Hepatic stellate cell (primary cell): Measurements from ENCODE around the gene CACNB4.
"Not testable (repeated sequence)": the region's sequence is repeated elsewhere in the genome, so short reads cannot be mapped to it uniquely, and the experiment has no call there.

Experiments used
- DNase-seq: peaks from one replicate; pipeline ENCODE4 v3.0.0; 2011; ENCODE audit warnings: low spot score

The CACNB4 gene

GRCh38 chr2:151904021-151904420 is 194.8 kb downstream of the CACNB4 start:
- no peak for DNase-seq

GRCh38 chr2:151902829-151903228 is 196.0 kb downstream of the CACNB4 start:
- DNase-seq = no peak

GRCh38 chr2:151900331-151900730 is 198.5 kb downstream of the CACNB4 start:
- DNase-seq = no peak

- no peak for DNase-seq
These were observed 199.7 kb downstream of the CACNB4 start for GRCh38 chr2:151899156-151899555.

- DNase-seq = no peak
These were observed 207.2 kb downstream of the CACNB4 start for GRCh38 chr2:151891566-151892194.

GRCh38 chr2:151887164-151887563 is 211.7 kb downstream of the CACNB4 start:
- DNase-seq = no peak

- no peak for DNase-seq
These were observed 212.6 kb downstream of the CACNB4 start for GRCh38 chr2:151886241-151886640.

GRCh38 chr2:151882786-151883445 is 215.9 kb downstream of the CACNB4 start:
- DNase-seq = no peak

GRCh38 chr2:151881342-151881741 is 217.5 kb downstream of the CACNB4 start:
- no peak for DNase-seq

- DNase-seq = no peak
These were observed 218.3 kb downstream of the CACNB4 start for GRCh38 chr2:151880586-151880985.

GRCh38 chr2:151878655-151879563 is 219.9 kb downstream of the CACNB4 start:
- DNase-seq = peak; percentile 12

GRCh38 chr2:151878204-151878603 is 220.6 kb downstream of the CACNB4 start:
- no peak for DNase-seq

- DNase-seq = not testable (repeated sequence)
These were observed 223.2 kb downstream of the CACNB4 start for GRCh38 chr2:151875631-151876030.

GRCh38 chr2:151872463-151872862 is 226.4 kb downstream of the CACNB4 start:
- no peak for DNase-seq

- DNase-seq = no peak
These were observed 229.6 kb downstream of the CACNB4 start for GRCh38 chr2:151869291-151869690.

GRCh38 chr2:151862700-151863099 is 236.1 kb downstream of the CACNB4 start:
- DNase-seq = no peak

GRCh38 chr2:151861174-151861573 is 237.7 kb downstream of the CACNB4 start:
- no peak for DNase-seq

GRCh38 chr2:151860613-151861146 is 238.2 kb downstream of the CACNB4 start:
- DNase-seq = no peak

- no peak for DNase-seq
These were observed 238.6 kb downstream of the CACNB4 start for GRCh38 chr2:151860210-151860609.

GRCh38 chr2:151857650-151858049 is 241.2 kb downstream of the CACNB4 start:
- DNase-seq = no peak

GRCh38 chr2:151855111-151855510 is 243.7 kb downstream of the CACNB4 start:
- no peak for DNase-seq

GRCh38 chr2:151853070-151853758 is 245.6 kb downstream of the CACNB4 start:
- no peak for DNase-seq
